ENCODE results near the gene LYPD3. TPM values are rescaled to one million over a fixed set of nuclear protein-coding genes. Genes with fewer than 3 reads are reported as not detected.

The LYPD3 gene
- total RNA-seq, 1 experiment from 2014 or later: 1.8 TPM

GRCh38 chr19:43469160-43469480 is 3.7 kb upstream of the LYPD3 start:
- WGBS (ENCODE audit: extremely low coverage, insufficient read length, low lambda C conversion rate): no CpG with 5 or more reads among the region's 1 CpG
- Histone ChIP-seq H3K4ac (ENCODE audit: low read depth, low read length) (no peak overlapping the region), H3K27me3 (ENCODE audit: insufficient read depth, low read length) (no peaks in the 10 kb centered on the region; the same call in 1 of the 2 replicates), H4K5ac (ENCODE audit: insufficient read length, low read depth, low read length) (no peak overlapping the region), H3K23me2 (ENCODE audit: insufficient read length, low read depth, low read length, poor library complexity, severe bottlenecking) (peaks cover 3% of the 10 kb centered on the region), H3K79me1 (ENCODE audit: insufficient read depth, low read depth, low read length, poor library complexity, severe bottlenecking) (no peaks in the 10 kb centered on the region), H2BK20ac (ENCODE audit: low read depth, low read length, poor library complexity, severe bottlenecking) (no peak overlapping the region), H3K9ac (ENCODE audit: extremely low read depth, insufficient read length, low read length) (no peak overlapping the region), H3K18ac (ENCODE audit: insufficient read length, low read depth, low read length) (no peak overlapping the region), H3K27ac (ENCODE audit: insufficient read length, low read depth, low read length) (no peak overlapping the region), H3T11ph (ENCODE audit: low read length) (no peak overlapping the region), H4K20me1 (ENCODE audit: control insufficient read depth, insufficient read depth, insufficient read length) (no peaks in the 10 kb centered on the region), H4K8ac (replicated peaks; ENCODE audit: insufficient read length, low read depth, low read length) (no peak overlapping the region), H3K23ac (ENCODE audit: insufficient read length, low read depth, low read length) (no peak overlapping the region), H2BK15ac (ENCODE audit: low read depth, low read length) (no peak overlapping the region), H3K9me3 (ENCODE audit: control insufficient read depth, low read depth, low read length) (no peaks in the 10 kb centered on the region), H4K91ac (ENCODE audit: insufficient read length, low read depth, low read length) (no peak overlapping the region), H2AFZ (ENCODE audit: low read length) (no peak overlapping the region), H2AK5ac (ENCODE audit: insufficient read length, low read length) (no peak overlapping the region), H3K4me2 (ENCODE audit: insufficient read depth, insufficient read length, low read length) (no peak overlapping the region), H3K4me1 (ENCODE audit: insufficient read depth, low read length) (no peaks in the 10 kb centered on the region), H2BK120ac (ENCODE audit: low read depth, low read length, poor library complexity, severe bottlenecking) (no peak overlapping the region), H3K14ac (ENCODE audit: insufficient read depth, low read length) (no peak overlapping the region), H2BK5ac (ENCODE audit: insufficient read length, low read length) (no peak overlapping the region), H3K79me2 (ENCODE audit: insufficient read depth, low read length) (no peaks in the 10 kb centered on the region), H3K56ac (ENCODE audit: insufficient read length, low read depth, low read length) (no peak overlapping the region), H2BK12ac (ENCODE audit: insufficient read length, low read depth, low read length) (no peak overlapping the region)
- H3K9me3 Mint-ChIP-seq: no peaks in the 10 kb centered on the region
- H3K27ac Mint-ChIP-seq: no peak overlapping the region
- peaks cover 44% of the 10 kb centered on the region for H3K27me3 Mint-ChIP-seq (ENCODE audit: low read depth)
- peaks cover 8 to 12% of the 10 kb centered on the region in 2 experiments for H3K4me1 Mint-ChIP-seq
- H3K36me3 Mint-ChIP-seq (ENCODE audit: insufficient read depth in 1 of 3, low read depth in 3 of 3): no peaks in the 10 kb centered on the region
- H3K4me3 Mint-ChIP-seq: no peak overlapping the region
- TF ChIP-seq CTCF (conservative IDR thresholded peaks at IDR 0.05): no peak
- no peak for DNase-seq

All from H9 (cell line).